ENCODE measurements around the gene STIL.

STIL gene

DNA sequence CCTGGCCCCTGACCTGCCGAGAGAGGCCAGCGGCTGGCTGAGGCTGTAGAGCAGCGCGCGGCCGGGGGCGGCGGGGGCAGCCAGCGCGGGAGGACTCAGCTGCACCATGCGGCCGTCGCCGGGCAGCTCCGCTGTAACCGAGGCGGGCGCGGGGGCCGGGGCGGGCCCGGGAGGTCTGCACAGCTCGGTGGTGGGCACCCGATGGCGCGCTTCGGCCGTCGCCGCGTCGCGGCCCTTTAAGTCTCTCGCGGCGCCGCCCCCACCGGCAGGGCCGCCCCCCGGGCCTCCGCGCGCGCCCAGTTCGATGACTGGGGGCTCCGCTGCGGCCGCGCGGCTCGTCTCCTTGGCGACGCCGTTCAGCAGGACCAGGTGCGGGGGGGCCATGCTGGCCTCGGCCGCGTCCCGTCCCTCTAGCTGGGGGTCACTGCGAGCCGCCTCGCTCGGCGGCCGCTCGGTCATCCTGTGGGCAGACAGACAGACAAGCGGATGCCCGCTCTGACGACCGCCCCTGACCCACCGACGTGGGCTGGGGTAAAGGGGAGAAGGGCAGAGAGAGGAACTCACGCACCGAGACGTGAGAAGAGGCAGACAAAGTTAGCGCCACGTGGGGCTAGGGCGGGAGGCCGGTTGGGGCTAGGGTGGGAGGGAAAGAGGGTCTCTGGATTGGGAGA lies 88.4 kb downstream of the STIL start:
- TF ChIP-seq GATA1 (IDR thresholded peaks at IDR 0.05; ENCODE audit: low read depth, low read length) (no peak), POLR2A (IDR thresholded peaks at IDR 0.05; ENCODE audit: low read length) (no peak)

GRCh38 chr1:47224676-47225399 lies 89.1 kb downstream of the STIL start:
- TF ChIP-seq POLR2A (IDR thresholded peaks at IDR 0.05; ENCODE audit: low read length) (peak; percentile 55), GATA1 (IDR thresholded peaks at IDR 0.05; ENCODE audit: low read depth, low read length) (no peak)
- DNase-seq: peak; percentile 65 to 70

More for the DNA sequence above, 88.4 kb downstream of the STIL start:
- peak; percentile 65 to 74 for DNase-seq

DNA sequence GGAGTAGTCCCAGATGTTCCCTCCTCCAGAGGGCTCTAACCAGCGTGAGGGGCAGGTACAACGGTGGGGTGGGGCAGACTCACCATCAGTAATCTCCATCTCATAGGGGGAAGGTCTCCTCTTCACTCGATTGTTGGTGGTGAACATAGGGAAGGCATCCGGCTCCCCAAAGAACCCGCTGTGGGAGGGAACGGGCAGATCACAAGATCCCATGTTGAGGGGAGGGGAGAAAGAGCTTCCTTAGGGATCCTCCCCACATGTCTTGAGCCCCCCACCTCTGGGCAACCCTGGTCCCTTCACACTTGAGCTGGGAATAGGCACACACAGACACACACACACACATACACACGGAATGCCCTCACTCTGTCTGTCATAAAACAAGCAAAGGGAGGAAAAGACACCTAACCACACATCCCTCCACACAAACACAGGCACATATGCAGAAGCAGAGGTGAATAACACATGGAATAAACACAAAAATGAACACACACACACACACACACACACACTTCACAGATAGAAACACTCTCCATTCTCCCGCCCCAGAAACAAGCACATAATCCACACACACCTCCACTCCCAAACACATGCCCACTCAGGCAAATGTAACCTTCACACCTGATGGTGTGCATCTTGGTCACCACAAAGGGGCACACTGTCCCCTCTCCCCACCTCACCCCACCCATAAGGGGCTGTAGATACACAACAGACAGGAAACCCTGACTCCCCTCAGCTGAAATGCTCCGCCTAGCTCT lies 89.8 kb downstream of the STIL start:
- TF ChIP-seq GATA1 (IDR thresholded peaks at IDR 0.05; ENCODE audit: low read depth, low read length): no peak
- TF ChIP-seq POLR2A (IDR thresholded peaks at IDR 0.05; ENCODE audit: low read length): no peak
- DNase-seq: no peak

DNA sequence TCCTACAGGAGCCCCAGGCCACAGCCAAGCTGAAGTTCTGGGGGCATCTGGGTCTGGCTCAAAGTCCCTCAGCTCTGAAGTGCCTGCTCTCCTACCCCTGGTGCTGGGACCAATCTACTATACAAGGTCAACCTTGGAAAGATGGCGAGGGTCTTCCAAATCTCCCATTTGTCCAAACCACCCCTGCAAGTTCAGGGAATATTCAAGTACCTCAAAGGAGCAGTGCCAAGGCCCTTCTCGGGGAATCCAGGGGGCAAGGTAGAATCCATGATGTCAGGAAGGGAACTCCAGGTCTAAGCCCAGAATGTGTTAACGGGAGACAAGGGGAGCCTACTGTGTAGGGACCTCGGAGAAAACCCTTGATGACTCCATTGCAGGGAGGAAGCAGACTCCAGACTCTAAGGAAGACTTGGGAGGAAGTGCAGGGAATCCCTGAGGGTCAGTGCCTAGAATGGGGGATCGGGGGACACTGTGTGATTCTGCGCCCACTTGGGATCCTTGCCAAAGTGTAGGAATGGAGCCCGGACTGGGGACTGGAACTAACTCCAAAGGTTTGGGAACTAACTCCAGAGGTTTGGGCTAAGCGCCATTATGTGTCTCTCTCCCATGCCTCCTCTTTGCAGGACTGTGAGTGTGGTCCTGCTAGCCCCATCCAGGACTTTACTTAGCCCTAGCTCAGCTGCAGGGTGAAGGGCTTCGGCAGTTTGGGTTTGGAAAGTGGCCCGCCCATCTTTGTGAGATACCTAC lies 90.6 kb downstream of the STIL start:
- TF ChIP-seq GATA1 (IDR thresholded peaks at IDR 0.05; ENCODE audit: low read depth, low read length) (no peak), POLR2A (IDR thresholded peaks at IDR 0.05; ENCODE audit: low read length) (no peak)
- DNase-seq: no peak

GRCh38 chr1:47222476-47222875 lies 91.5 kb downstream of the STIL start:
- no peak for TF ChIP-seq GATA1 (IDR thresholded peaks at IDR 0.05; ENCODE audit: low read depth, low read length)
- peak; percentile 12 for TF ChIP-seq POLR2A (IDR thresholded peaks at IDR 0.05; ENCODE audit: low read length)
- no peak for DNase-seq

- TF ChIP-seq POLR2A (IDR thresholded peaks at IDR 0.05; ENCODE audit: low read length) (no peak), GATA1 (IDR thresholded peaks at IDR 0.05; ENCODE audit: low read depth, low read length) (no peak)
Measured at GRCh38 chr1:47219590-47220220, 94.2 kb downstream of the STIL start.

GRCh38 chr1:47219001-47219400 lies 94.9 kb downstream of the STIL start:
- TF ChIP-seq POLR2A (IDR thresholded peaks at IDR 0.05; ENCODE audit: low read length) (peak; percentile 4), GATA1 (IDR thresholded peaks at IDR 0.05; ENCODE audit: low read depth, low read length) (no peak)
- DNase-seq: no peak

More at GRCh38 chr1:47219590-47220220, 94.2 kb downstream of the STIL start:
- DNase-seq: no peak

GRCh38 chr1:47216278-47217059 lies 97.5 kb downstream of the STIL start:
- peak in 1 of 2 experiments; percentile 50 for DNase-seq
- TF ChIP-seq GATA1 (IDR thresholded peaks at IDR 0.05; ENCODE audit: low read depth, low read length): no peak
- TF ChIP-seq POLR2A (IDR thresholded peaks at IDR 0.05; ENCODE audit: low read length): peak; percentile 9

- TF ChIP-seq GATA1 (IDR thresholded peaks at IDR 0.05; ENCODE audit: low read depth, low read length) (no peak), POLR2A (IDR thresholded peaks at IDR 0.05; ENCODE audit: low read length) (peak; percentile 36)
- DNase-seq: no peak
Measured at GRCh38 chr1:47215713-47216112, 98.2 kb downstream of the STIL start.

- DNase-seq: peak in 1 of 2 experiments; percentile 51
- TF ChIP-seq GATA1 (IDR thresholded peaks at IDR 0.05; ENCODE audit: low read depth, low read length) (no peak), POLR2A (IDR thresholded peaks at IDR 0.05; ENCODE audit: low read length) (peak; percentile 32)
Measured at GRCh38 chr1:47214549-47214948, 99.4 kb downstream of the STIL start.

GRCh38 chr1:47213230-47213963 lies 100.5 kb downstream of the STIL start:
- DNase-seq: peak; percentile 80 to 91
- peak; percentile 18 for TF ChIP-seq POLR2A (IDR thresholded peaks at IDR 0.05; ENCODE audit: low read length)
- no peak for TF ChIP-seq GATA1 (IDR thresholded peaks at IDR 0.05; ENCODE audit: low read depth, low read length)

All from erythroblast (primary cell).